GM18909 (cell line): ENCODE data around the gene SLC29A1.

ENCODE experiments used
- ATAC-seq: cut with Tn5 transposase; IDR thresholded peaks from one replicate; pipeline ENCODE4 v1.9.1; 2021; ENCODE audit warnings: mild to moderate bottlenecking; ENCODE audit not compliant: unreplicated experiment, poor library complexity

SLC29A1 gene

DNA sequence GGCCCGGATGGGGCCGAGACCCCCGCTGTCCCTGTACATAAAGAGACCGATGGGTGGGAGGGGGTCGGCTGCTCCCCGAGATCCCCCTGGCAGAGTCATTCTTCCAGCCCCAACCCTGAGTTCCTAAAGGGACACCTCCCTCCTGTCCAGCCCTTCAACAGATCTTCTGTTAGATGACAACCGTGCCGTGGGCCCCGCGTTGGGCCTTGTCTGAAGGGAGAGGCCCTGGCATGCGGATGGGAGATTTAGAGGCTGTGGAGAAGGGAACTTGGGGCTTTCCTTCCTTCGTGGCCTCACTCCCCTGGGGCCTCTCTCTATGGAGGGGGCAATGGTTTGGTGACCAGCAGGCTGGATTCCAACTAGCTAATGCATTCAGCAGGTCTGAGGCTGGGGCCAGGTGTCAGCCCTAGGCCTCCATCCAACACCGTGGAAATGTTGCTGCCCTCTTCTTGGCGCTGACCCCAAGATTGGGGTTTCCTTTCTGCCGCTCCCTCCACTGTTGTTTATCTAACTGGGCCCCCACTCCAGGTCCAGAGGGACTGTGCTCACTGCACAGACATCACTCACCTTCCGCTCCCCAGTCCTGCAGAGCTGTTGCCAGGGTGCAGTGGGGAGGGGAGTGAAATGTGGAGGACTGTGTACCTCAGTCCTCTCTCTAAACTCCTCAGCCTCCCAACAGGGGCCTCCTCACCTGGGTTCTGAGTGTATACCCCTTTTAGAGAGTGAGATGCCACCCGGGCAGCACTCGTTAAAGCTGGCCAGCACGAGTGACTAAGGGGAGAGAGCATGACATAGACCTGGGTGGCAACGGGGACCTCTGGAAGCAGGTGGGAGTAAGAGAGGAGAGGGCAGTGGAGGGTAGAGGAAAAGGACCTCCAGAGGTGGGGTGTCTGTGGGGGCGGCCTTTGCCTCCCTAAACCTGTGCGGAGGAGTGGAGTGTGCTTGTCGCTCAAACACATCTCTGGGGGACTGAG is 53.6 kb downstream of the SLC29A1 start:
- no peak for ATAC-seq

DNA sequence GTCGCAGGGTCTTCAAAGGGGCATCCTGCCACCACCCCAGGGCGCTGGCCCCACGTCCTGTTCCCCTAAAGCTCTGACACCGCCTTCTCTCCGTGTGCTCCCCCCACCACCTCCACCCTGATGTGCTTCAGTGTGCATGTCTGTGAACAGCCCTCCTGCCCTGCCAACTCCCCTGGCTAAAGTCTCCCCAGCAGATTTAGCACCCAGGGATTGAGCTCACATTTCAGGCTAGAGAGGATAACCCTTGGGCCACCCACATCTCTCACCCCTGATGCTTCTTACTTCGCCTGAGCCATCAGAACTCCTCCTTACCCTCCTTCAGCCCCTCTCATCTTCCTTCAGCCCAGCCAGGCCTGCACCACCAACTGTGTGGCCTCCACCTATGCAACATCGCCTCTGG is 54.4 kb downstream of the SLC29A1 start:
- ATAC-seq, result no peak

DNA sequence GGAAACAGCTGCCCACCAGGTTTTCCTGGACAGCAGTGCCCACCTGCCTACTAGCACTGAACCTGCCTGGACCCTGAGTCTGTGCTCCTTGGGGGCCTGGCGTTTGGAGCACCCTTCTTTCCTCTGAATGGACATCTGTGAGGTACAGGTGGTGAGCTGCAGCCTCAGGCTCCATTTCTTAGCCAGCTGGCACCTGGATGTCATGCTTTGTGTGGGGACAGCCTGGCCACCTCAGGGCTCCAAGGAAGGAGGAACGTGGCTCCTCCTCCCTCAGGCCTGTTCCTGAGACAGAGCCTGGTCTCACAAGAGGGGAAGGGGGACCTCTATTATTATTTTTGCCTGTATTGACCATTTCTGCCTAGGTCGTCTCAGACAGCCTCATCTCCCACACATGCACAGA is 54.9 kb downstream of the SLC29A1 start:
- no peak for ATAC-seq

DNA sequence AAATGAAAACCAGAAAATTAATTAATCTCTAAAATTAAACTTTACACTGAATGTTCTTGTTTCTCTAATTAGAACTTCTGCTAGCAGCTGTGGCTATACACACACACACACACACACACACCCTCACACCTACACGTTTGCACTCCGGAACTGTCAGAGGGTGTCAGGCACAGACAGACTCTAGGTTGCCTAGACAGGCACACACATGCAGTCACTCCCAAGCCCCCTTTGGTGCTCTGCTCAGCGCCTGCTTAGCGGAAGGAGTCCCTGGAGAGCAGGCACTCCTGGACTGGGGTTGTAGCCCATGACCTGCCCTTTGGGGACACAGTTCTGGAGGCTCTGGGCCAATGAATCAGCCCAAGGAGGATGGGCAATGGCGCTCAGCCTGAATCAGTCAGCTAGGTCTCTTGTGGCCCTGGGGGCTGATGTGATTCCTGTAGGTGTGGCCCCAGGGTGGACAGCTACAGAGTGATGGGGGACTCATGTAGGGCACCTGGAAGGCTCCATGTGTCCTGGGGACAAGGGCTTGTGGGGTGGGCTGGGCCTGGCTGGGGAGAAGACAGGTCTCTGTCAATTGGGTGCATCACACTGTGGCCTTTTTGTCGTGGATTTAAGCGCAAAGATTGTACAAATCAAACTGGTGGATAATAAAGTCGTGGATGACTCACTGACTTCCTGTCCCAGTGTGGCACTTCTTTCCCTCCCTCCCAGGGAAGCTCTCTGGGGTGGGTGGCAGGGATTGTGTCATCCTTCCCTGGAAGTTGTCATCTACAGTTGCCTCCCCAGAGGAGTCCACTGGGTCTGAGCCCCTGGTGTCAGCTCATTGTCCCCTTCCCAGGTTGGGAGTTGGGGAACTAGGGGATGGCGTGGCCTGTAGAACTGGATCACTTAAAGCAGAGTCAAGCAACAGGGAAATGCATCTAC is 55.6 kb downstream of the SLC29A1 start:
- no peak for ATAC-seq
